Measurements from ENCODE around the gene TAF9B.
A peak's percentile ranks its signal among the peaks of the same experiment; 100 is the strongest.

TAF9B gene

GRCh38 chrX:78139160-78140123 is at the start of gene TAF9B:
Gene TAF9B (minus strand): TSS chrX:78139650. CDS start chrX:78139611, 39 bp downstream.
- Histone ChIP-seq H3K9ac (ENCODE audit: low read length) (peak within 1 kb of the TSS; percentile 70), H3K27ac (ENCODE audit: low read length) (peak within 1 kb of the TSS; percentile 20; the same call in 1 of the 2 replicates), H3K36me3 (replicated peaks; ENCODE audit: low read depth, low read length) (peaks cover 3% of the 10 kb centered on the region), H3K9me3 (ENCODE audit: insufficient read depth, low read length) (no peaks in the 10 kb centered on the region), H3K4me3 (ENCODE audit: low read length) (peak within 1 kb of the TSS; percentile 97), H3K79me2 (ENCODE audit: low read length) (no peaks in the 10 kb centered on the region), H3K4me2 (ENCODE audit: low read length) (peak within 1 kb of the TSS; percentile 65), H3K4me1 (ENCODE audit: low read length) (peaks cover 7% of the 10 kb centered on the region), H4K20me1 (ENCODE audit: insufficient read depth, low read length) (no peaks in the 10 kb centered on the region), H3K27me3 (ENCODE audit: low read depth, low read length) (no peaks in the 10 kb centered on the region), H2AFZ (ENCODE audit: low read depth, low read length) (peak within 1 kb of the TSS; percentile 89)
- TF ChIP-seq CTCF (IDR thresholded peaks at IDR 0.05; ENCODE audit: low read depth, low read length) (no peak), EZH2phosphoT487 (IDR thresholded peaks at IDR 0.05; ENCODE audit: low read depth) (no peak)

- TF ChIP-seq CTCF (IDR thresholded peaks at IDR 0.05; ENCODE audit: low read depth, low read length) (no peak), EZH2phosphoT487 (IDR thresholded peaks at IDR 0.05; ENCODE audit: low read depth) (no peak)
- no peak overlapping the region for H3K9ac ChIP-seq (ENCODE audit: low read length)
- H3K4me3 ChIP-seq (ENCODE audit: low read length): no peak overlapping the region
- H3K4me2 ChIP-seq (ENCODE audit: low read length): no peak overlapping the region
- H3K9me3 ChIP-seq (ENCODE audit: insufficient read depth, low read length): no peaks in the 10 kb centered on the region
- no peaks in the 10 kb centered on the region for H3K4me1 ChIP-seq (ENCODE audit: low read length)
- H3K27ac ChIP-seq (ENCODE audit: low read length): no peak overlapping the region
- no peaks in the 10 kb centered on the region for H3K27me3 ChIP-seq (ENCODE audit: low read depth, low read length)
- no peaks in the 10 kb centered on the region for H4K20me1 ChIP-seq (ENCODE audit: insufficient read depth, low read length)
- H2AFZ ChIP-seq (ENCODE audit: low read depth, low read length): no peak overlapping the region
- H3K79me2 ChIP-seq (ENCODE audit: low read length): no peaks in the 10 kb centered on the region
- H3K36me3 ChIP-seq (replicated peaks; ENCODE audit: low read depth, low read length): no peaks in the 10 kb centered on the region
Observed at GRCh38 chrX:78182881-78183280, 43.4 kb upstream of the TAF9B start.

GRCh38 chrX:78181307-78181706 is 41.9 kb upstream of the TAF9B start:
- no peaks in the 10 kb centered on the region for H3K4me1 ChIP-seq (ENCODE audit: low read length)
- no peaks in the 10 kb centered on the region for H3K79me2 ChIP-seq (ENCODE audit: low read length)
- H3K4me2 ChIP-seq (ENCODE audit: low read length): no peak overlapping the region
- no peaks in the 10 kb centered on the region for H4K20me1 ChIP-seq (ENCODE audit: insufficient read depth, low read length)
- TF ChIP-seq CTCF (IDR thresholded peaks at IDR 0.05; ENCODE audit: low read depth, low read length) (no peak), EZH2phosphoT487 (IDR thresholded peaks at IDR 0.05; ENCODE audit: low read depth) (no peak)
- no peaks in the 10 kb centered on the region for H3K36me3 ChIP-seq (replicated peaks; ENCODE audit: low read depth, low read length)
- no peak overlapping the region for H3K27ac ChIP-seq (ENCODE audit: low read length)
- H3K9me3 ChIP-seq (ENCODE audit: insufficient read depth, low read length): no peaks in the 10 kb centered on the region
- no peak overlapping the region for H2AFZ ChIP-seq (ENCODE audit: low read depth, low read length)
- no peak overlapping the region for H3K4me3 ChIP-seq (ENCODE audit: low read length)
- H3K9ac ChIP-seq (ENCODE audit: low read length): no peak overlapping the region
- H3K27me3 ChIP-seq (ENCODE audit: low read depth, low read length): no peaks in the 10 kb centered on the region

- H2AFZ ChIP-seq (ENCODE audit: low read depth, low read length): no peak overlapping the region
- no peaks in the 10 kb centered on the region for H3K36me3 ChIP-seq (replicated peaks; ENCODE audit: low read depth, low read length)
- no peak overlapping the region for H3K4me3 ChIP-seq (ENCODE audit: low read length)
- H3K4me1 ChIP-seq (ENCODE audit: low read length): no peaks in the 10 kb centered on the region
- no peaks in the 10 kb centered on the region for H3K9me3 ChIP-seq (ENCODE audit: insufficient read depth, low read length)
- no peaks in the 10 kb centered on the region for H3K27me3 ChIP-seq (ENCODE audit: low read depth, low read length)
- H3K79me2 ChIP-seq (ENCODE audit: low read length): no peaks in the 10 kb centered on the region
- no peaks in the 10 kb centered on the region for H4K20me1 ChIP-seq (ENCODE audit: insufficient read depth, low read length)
- H3K27ac ChIP-seq (ENCODE audit: low read length): no peak overlapping the region
- H3K4me2 ChIP-seq (ENCODE audit: low read length): no peak overlapping the region
- H3K9ac ChIP-seq (ENCODE audit: low read length): no peak overlapping the region
- TF ChIP-seq EZH2phosphoT487 (IDR thresholded peaks at IDR 0.05; ENCODE audit: low read depth): no peak
- no peak for TF ChIP-seq CTCF (IDR thresholded peaks at IDR 0.05; ENCODE audit: low read depth, low read length)
Observed at GRCh38 chrX:78168065-78168464, 28.6 kb upstream of the TAF9B start.
